NCI-H1417 treated with DMSO at 0.1 percent for 48 hours (cell line): ENCODE data around the gene IDH2.
"Not testable (repeated sequence)": the region's sequence is repeated elsewhere in the genome, so short reads cannot be mapped to it uniquely, and the experiment has no call there.

Experiments
- DNase-seq: peaks from one replicate; lab custom pipeline; 2025; lab: John Stamatoyannopoulos, UW

Gene IDH2

GRCh38 chr15:90101969-90102890 is at the start of gene IDH2:
Gene IDH2 (minus strand): TSS chr15:90102468. CDS start chr15:90102390, 78 bp downstream.
- no peak for DNase-seq

GRCh38 chr15:90150551-90150950 is 48.3 kb upstream of the IDH2 start:
- not testable (repeated sequence) for DNase-seq

GRCh38 chr15:90149609-90150340 is 47.5 kb upstream of the IDH2 start:
- no peak for DNase-seq

- DNase-seq: not testable (repeated sequence)
Measured at GRCh38 chr15:90146198-90146761, 44.0 kb upstream of the IDH2 start.

- DNase-seq: no peak
Measured at GRCh38 chr15:90145761-90146160, 43.5 kb upstream of the IDH2 start.

- DNase-seq: no peak
Measured at GRCh38 chr15:90145259-90145658, 43.0 kb upstream of the IDH2 start.

GRCh38 chr15:90143166-90143655 is 40.9 kb upstream of the IDH2 start:
- peak; percentile 13 for DNase-seq

- no peak for DNase-seq
Measured at GRCh38 chr15:90142216-90143165, 40.2 kb upstream of the IDH2 start.

GRCh38 chr15:90141646-90142045 is 39.4 kb upstream of the IDH2 start:
- DNase-seq: no peak

- not testable (repeated sequence) for DNase-seq
Measured at GRCh38 chr15:90139549-90139948, 37.3 kb upstream of the IDH2 start.

GRCh38 chr15:90138071-90138833 is 36.0 kb upstream of the IDH2 start:
- no peak for DNase-seq

GRCh38 chr15:90132437-90132836 is 30.2 kb upstream of the IDH2 start:
- no peak for DNase-seq

GRCh38 chr15:90131848-90132247 is 29.6 kb upstream of the IDH2 start:
- DNase-seq: no peak

- DNase-seq: no peak
Measured at GRCh38 chr15:90130291-90130690, 28.0 kb upstream of the IDH2 start.

GRCh38 chr15:90126596-90127435 is 24.5 kb upstream of the IDH2 start:
- no peak for DNase-seq

GRCh38 chr15:90126022-90126421 is 23.8 kb upstream of the IDH2 start:
- no peak for DNase-seq

GRCh38 chr15:90124507-90124906 is 22.2 kb upstream of the IDH2 start:
- no peak for DNase-seq

- DNase-seq: no peak
Measured at GRCh38 chr15:90121086-90121485, 18.8 kb upstream of the IDH2 start.

GRCh38 chr15:90119367-90119766 is 17.1 kb upstream of the IDH2 start:
- no peak for DNase-seq

- no peak for DNase-seq
Measured at GRCh38 chr15:90115783-90116182, 13.5 kb upstream of the IDH2 start.
